K562 (cell line): ENCODE data around the gene WDR20. TPM values are rescaled to one million over a fixed set of nuclear protein-coding genes. Genes with fewer than 3 reads are reported as not detected.

Experiments
- ARNT ChIP-seq, 2 experiments: fragments of 450-650 bp; IDR thresholded peaks; 2 replicates each; pipeline ENCODE4 v1.6.1; 2016; ENCODE audit warnings: mild to moderate bottlenecking in 1 of 2
- ESRRB ChIP-seq: fragments of 250-450 bp; sonication (Bioruptor Pico); IDR thresholded peaks from 2 replicates; pipeline ENCODE4 v1.5.0; 2020; ENCODE audit warnings: mild to moderate bottlenecking, moderate library complexity, borderline replicate concordance
- GTF2A2 ChIP-seq: IDR thresholded peaks from 2 replicates; pipeline ENCODE4 v1.6.1; 2016; ENCODE audit warnings: mild to moderate bottlenecking, missing genetic modification characterization, missing compliant biosample characterization
- GTF3C2 ChIP-seq: IDR thresholded peaks from 3 replicates; pipeline ENCODE4 v1.6.1; 2011; ENCODE audit warnings: borderline replicate concordance, mild to moderate bottlenecking, moderate library complexity; ENCODE audit not compliant: insufficient read length; ENCODE audit errors: extremely low read depth
- ILK ChIP-seq: fragments of 450-650 bp; IDR thresholded peaks from 2 replicates; pipeline ENCODE4 v1.6.1; 2016; ENCODE audit warnings: missing genetic modification characterization, low read depth, mild to moderate bottlenecking, missing compliant biosample characterization, moderate library complexity, borderline replicate concordance
- KLF10 ChIP-seq: fragments of 250-450 bp; sonication (Bioruptor Pico); IDR thresholded peaks from 2 replicates; pipeline ENCODE4 v1.6.1; 2021; ENCODE audit warnings: matching md5 sums
- MAFF ChIP-seq: IDR thresholded peaks from 2 replicates; pipeline ENCODE4 v1.6.1; 2012; ENCODE audit warnings: low read length, improper control_type of control experiment
- POLR2AphosphoS5 ChIP-seq: IDR thresholded peaks from 2 replicates; pipeline ENCODE4 v1.6.1; 2011; ENCODE audit warnings: mild to moderate bottlenecking, low read depth, low read length, moderate library complexity; ENCODE audit not compliant: control insufficient read depth, insufficient read depth
- RFX1 ChIP-seq: fragments of 450-650 bp; IDR thresholded peaks from 2 replicates; pipeline ENCODE4 v1.6.1; 2016; ENCODE audit warnings: mild to moderate bottlenecking, moderate library complexity
- SFPQ ChIP-seq: fragments of 200-400 bp; formaldehyde crosslinking; IDR thresholded peaks from 2 replicates; pipeline ENCODE4 v1.6.1; 2017; ENCODE audit warnings: mild to moderate bottlenecking, low read depth, low read length, moderate library complexity
- STAT5B ChIP-seq: fragments of 250-450 bp; sonication (Bioruptor Pico); IDR thresholded peaks from 2 replicates; pipeline ENCODE4 v1.8.0; 2021; ENCODE audit warnings: mild to moderate bottlenecking, inconsistent platforms
- TGIF2 ChIP-seq: sonication (generic); formaldehyde crosslinking; IDR thresholded peaks from 2 replicates; pipeline ENCODE4 v1.8.1; 2022; ENCODE audit warnings: mild to moderate bottlenecking, missing genetic modification reagents, moderate library complexity
- THRA ChIP-seq: fragments of 450-650 bp; IDR thresholded peaks from 2 replicates; pipeline ENCODE4 v1.6.1; 2017; ENCODE audit warnings: mild to moderate bottlenecking, moderate library complexity
- YY1 ChIP-seq, 3 experiments: IDR thresholded peaks; 2 replicates each; pipeline ENCODE4 v1.6.1; 2011; ENCODE audit warnings: low read length in 2 of 3, mild to moderate bottlenecking in 2 of 3, moderate library complexity in 2 of 3, borderline replicate concordance in 1 of 3, control low read depth in 1 of 3, low read depth in 1 of 3; ENCODE audit not compliant: insufficient read depth in 3 of 3, insufficient replicate concordance in 2 of 3, control insufficient read depth in 1 of 3, insufficient read length in 1 of 3; ENCODE audit errors: extremely low read depth in 1 of 3
- ZNF592 ChIP-seq: fragments of 450-650 bp; IDR thresholded peaks from 2 replicates; pipeline ENCODE4 v1.6.1; 2017; ENCODE audit warnings: antibody characterized with exemption, mild to moderate bottlenecking
- ZNF668 ChIP-seq: fragments of 250-450 bp; sonication (Bioruptor Pico); IDR thresholded peaks from 2 replicates; pipeline ENCODE4 v1.8.0; 2022; ENCODE audit warnings: mild to moderate bottlenecking, inconsistent platforms
- polyA plus RNA-seq, 8 experiments: library from polyadenylated mRNA; depleted of rRNA in 4 of 8; stranded (reverse) in 5 of 8; unstranded in 3 of 8; fragments of >200 nt; fragmentation: Nextera tagmentation in 2 of 8; fragmentation: Illumina TruSeq in 1 of 8; extraction: Ambion mirVana in 2 of 8; extraction: Trizol in 1 of 8; gene quantifications; 2 replicates each; pipeline versions ENCODE4 v1.2.1 to v1.2.3, GENCODE V29; 2011 to 2014; ENCODE audit warnings: inconsistent platforms in 1 of 8, missing spikeins in 1 of 8
- total RNA-seq, 7 experiments: library from RNA; depleted of rRNA in 6 of 7; stranded (reverse); fragments of >200 nt in 6 of 7; fragmentation: Illumina TruSeq in 2 of 7; extraction: Trizol in 2 of 7; gene quantifications; 2 replicates each; pipeline versions ENCODE4 v1.2.1 to v1.2.3, GENCODE V29; 2011 to 2021; ENCODE audit warnings: low replicate concordance in 1 of 7

WDR20 gene
- total and polyA plus RNA-seq, 9 of the 15 experiments (the other 6 are each of a cell fraction or from before 2014, with no cell fraction given) = 7.0 to 15.3 (median 11.8) TPM

- TF ChIP-seq POLR2AphosphoS5 (peak; percentile 32; the same call in 1 of the 2 replicates), RFX1 (no peak), ZNF668 (CRISPR knock-in tag) (no peak), YY1 (IDR thresholded peaks at IDR 0.05; ENCODE audit: borderline replicate concordance in 1 of 3, control insufficient read depth in 1 of 3, extremely low read depth in 1 of 3, insufficient read depth in 3 of 3, insufficient read length in 1 of 3, insufficient replicate concordance in 2 of 3, low read depth in 1 of 3, low read length in 2 of 3) (peak; percentile 80 to 94 (median 88)), GTF2A2 (tag) (no peak), THRA (no peak), GTF3C2 (no peak), ILK (tag) (no peak), MAFF (no peak), ZNF592 (no peak), SFPQ (no peak), STAT5B (no peak), ESRRB (CRISPR knock-in tag) (no peak), ARNT (IDR thresholded peaks at IDR 0.05) (no peak), TGIF2 (CRISPR knock-in tag) (no peak), KLF10 (CRISPR knock-in tag) (no peak)
Observed at GRCh38 chr14:102139286-102140026, at the start of gene WDR20 (continued).
